Activated naive CD4-positive, alpha-beta T cell treated with Interleukin-2 at 50 U/mL for 16 hours (primary cell): ENCODE results near the gene PXT1.

Experiments used
- DNase-seq: peaks from one replicate; pipeline ENCODE4 v3.0.0-alpha.2; 2020

PXT1 gene

GRCh38 chr6:36387440-36388303 lies 55.0 kb downstream of the PXT1 start, which contains the start of gene ETV7:
ETV7 (minus strand) TSS chr6:36387669; CDS start chr6:36387541, 128 bp downstream.
- peak; percentile 61 for DNase-seq

DNA sequence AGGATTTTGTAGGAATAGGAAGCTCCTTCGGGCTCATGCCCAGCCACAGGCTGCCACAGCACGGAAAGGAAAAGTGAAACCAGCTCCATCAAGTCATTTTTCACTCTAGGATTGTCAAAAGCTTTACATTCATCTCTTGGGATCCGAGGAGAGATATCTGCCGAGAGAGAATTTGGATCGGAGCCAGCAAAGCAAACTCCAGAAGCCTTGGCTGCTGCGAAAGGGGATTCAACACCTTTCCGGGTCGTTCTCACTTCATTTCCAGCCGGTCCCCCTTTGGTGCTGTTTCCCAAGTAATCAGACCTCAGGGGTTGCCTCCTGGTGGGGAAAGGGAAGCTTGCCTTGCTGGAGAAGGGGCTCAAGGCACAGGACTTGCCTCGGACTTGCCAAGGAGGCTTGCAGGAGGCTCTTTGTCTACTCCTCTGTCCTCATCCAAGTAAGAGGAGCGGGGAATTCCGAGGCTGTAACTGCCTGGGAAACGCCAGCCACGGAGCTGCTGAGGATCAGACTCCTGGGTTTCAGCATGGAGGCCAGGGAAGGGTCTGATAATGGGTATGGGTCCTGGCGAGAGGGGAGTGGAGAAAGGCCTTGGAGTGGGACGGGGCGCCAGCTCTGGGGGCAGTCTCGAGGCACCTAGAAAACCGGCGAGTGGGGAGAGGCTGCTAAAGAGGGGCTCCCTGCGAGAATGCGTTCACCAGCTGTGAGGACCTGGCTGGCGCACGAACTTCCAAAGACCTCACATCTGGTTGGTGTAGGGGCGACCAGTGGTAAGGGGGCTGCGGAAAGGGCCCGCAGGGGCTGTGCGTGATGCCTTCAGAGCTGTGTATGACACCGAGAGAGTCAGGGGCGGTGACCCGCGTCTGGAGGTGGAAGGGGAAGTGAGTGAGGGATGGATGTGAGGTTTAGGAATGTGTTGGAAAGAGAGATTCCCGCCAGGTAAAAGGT lies 55.9 kb downstream of the PXT1 start:
- peak; percentile 28 for DNase-seq

GRCh38 chr6:36384095-36384494 lies 58.6 kb downstream of the PXT1 start:
- DNase-seq = no peak

DNA sequence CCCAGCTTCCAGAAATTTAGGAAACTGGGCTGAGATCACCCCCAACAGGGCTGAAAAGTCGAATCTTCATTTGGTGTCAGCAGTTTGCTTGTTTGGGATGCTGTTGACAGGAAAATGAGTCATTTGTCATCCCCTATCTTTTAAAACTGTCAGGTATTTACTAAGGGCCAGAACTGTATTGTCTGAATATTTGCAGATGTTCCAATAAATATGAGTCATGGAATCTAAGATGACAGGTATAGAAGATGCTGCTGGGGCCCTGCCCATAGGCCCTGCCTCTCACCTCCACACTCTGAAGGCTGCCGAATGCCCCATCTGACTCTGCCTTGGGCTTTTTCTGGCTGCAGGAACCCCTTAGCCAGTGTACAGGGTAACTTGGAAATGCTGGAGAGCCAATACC lies 59.0 kb downstream of the PXT1 start:
- DNase-seq = peak; percentile 44

GRCh38 chr6:36382976-36383375 lies 59.7 kb downstream of the PXT1 start:
- DNase-seq = no peak

- DNase-seq = no peak
Observed at GRCh38 chr6:36381502-36382389, 60.9 kb downstream of the PXT1 start.

- DNase-seq = no peak
Observed at GRCh38 chr6:36380166-36380565, 62.5 kb downstream of the PXT1 start.

DNA sequence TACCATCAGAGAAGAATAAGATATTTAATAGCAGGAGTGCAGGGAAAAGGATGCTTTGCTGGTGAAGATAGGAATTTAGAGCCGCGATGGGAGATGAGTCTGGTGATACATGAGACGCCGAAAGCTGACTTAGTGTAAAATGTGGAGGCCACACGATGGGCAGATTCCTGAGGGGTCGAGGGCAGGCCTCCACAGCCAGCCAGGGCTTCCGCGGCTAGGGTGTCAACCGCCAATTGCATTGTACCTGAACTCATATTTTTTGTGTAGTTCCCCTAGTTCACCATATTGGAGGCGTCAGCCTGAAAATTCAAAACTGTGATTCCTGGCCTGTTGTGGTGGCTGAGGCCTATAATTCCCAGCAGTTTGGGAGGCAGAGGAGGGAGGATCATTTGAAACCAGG lies 63.7 kb downstream of the PXT1 start:
- no peak for DNase-seq

DNA sequence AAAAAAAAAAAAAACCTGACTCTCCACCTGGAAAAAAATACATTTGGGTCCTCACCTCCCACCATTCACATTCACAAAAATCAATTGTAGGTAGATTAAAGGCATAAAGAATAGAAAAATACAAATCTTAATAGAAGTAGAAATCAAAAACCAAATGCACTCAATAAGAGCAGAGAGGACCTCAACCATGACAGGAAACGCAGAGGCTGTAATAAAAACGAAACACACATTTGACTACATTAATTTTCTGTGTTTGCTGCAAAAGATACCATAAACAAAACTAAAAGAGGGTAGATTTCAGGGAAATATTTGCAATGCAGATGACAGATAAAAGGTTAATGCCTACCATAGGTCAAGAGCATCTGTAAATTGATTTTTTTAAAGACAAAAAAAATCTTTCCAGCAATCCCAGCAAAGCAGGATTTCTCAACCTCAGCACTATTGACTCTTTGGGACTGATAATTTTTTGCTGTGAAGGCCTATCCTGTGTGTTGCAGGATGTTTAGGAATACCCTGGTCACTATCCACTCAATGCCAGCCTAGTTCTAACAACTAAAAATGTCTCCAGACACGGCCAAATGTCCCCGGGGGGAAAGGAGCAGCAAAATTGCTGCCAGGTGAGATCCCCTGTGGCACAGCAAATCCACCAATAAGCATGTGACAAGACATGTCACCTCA lies 64.3 kb downstream of the PXT1 start:
- DNase-seq = no peak

DNA sequence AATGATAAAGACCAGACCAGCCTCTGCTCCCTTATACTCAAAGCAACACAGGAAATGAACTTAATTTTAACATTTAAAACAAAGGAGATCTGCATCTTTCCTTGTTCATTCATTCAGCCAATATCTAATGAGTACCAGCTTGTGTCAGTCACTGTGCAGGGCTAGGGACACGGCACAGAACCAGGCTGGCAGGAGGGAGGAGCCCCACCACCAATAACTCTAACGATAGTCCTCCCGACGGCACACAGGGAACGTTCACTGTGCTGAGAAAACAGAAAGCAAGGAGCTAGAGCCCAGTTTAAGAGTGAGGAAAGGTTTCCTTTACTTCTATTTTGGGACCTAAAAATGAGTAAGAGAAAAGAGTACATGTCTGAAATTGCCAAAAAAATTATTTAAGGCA lies 65.1 kb downstream of the PXT1 start:
- DNase-seq = no peak

GRCh38 chr6:36376742-36377141 lies 65.9 kb downstream of the PXT1 start:
- no peak for DNase-seq

- no peak for DNase-seq
Observed at GRCh38 chr6:36376183-36376582, 66.5 kb downstream of the PXT1 start.

DNA sequence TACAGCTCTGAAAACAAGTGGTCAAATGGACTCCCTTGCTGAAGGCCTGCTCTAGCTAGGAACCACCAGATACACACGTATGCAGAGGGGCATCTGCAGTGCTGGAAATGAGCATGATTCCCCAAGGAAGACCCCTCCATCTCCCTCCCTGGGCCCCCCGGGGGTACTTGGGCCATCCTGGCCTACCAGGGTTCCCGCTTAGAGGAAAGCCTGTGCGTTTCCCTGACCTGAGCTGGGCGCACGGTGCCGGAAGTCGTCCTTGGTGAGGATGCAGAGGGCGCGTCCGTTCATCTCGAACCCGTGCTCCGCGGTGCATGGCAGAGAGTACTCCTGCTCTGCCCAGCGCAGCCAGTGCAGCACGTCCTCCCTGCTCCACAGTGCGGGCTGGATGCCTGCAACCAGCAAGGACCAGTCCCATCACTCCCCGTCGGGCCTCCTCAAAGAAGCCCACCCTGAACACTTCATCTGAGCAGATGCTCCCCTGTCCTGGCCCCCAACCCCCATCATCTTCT lies 67.0 kb downstream of the PXT1 start:
- DNase-seq = no peak

GRCh38 chr6:36374972-36375371 lies 67.7 kb downstream of the PXT1 start:
- DNase-seq = no peak

GRCh38 chr6:36374194-36374593 lies 68.5 kb downstream of the PXT1 start:
- no peak for DNase-seq

DNA sequence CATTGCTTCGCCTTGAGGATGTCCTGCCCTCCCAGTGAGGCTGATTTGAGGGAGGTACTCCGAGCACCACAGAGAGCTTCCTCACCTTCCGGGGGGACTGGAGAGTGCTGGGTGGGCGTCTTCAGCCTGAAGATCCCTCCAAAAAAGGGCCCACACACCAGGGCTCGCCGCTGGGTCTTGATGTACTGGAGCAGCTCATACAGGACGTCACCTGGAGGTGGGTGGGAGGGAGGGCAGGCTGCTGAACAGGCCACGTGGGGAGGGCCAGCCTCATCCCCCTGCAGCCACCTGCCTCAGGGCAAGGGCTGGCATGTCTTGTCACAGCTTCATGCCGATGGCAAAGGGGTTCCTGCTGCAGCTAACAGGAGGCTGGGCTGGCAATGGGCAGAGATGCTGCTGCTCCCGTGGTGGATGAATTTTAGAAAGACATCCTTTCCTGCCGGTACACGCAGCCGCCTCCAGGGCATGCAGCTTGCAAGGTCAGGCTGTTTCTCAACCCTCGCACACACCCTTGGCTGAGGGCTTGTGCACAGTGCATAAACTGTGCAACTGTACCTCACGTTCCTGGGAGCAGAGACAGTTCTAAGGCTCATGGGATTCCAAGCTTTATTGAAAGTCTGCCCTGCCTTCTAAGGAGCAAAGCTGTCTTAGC lies 69.2 kb downstream of the PXT1 start:
- DNase-seq = no peak

- DNase-seq = no peak
Observed at GRCh38 chr6:36372088-36372487, 70.6 kb downstream of the PXT1 start.

DNA sequence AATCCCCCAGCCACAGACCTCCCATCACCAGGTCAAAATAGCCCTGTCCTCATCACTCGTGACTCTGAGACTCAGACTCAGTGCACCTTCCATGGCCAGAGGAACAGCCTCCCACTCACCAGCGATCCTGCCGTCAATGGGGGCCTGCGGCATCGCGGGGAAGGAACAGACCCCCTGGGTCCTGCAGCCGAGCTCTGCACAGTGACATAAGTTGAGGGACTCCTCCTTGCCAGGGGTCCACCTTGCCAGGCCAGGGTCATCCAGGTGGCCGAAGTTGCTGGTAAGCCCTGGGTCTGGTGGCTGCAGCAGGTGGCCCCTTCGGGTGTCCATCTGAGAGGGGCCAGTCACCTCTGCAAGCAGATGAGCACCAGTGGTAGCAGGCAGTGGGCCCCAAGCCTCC lies 71.4 kb downstream of the PXT1 start:
- DNase-seq = no peak

DNA sequence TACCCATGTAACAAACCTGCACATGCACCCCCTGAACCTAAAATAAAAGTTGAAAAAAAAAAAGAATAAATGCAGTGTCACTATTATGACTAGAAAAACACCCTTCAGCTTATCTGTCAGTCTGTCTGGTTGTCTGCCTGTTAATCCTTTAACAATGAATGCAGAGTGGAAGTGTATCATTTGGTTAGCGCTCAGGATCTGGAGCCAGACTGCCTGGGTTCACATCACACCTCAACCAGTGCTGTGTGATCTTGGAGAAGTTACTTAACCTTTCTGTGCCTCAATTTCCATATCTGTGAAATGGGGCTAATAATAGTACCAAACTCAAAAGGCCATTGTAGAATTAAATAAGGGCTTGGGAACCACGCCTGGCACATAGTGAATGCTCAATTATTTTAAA lies 72.0 kb downstream of the PXT1 start:
- DNase-seq = no peak

GRCh38 chr6:36368921-36369865 lies 73.5 kb downstream of the PXT1 start:
- no peak for DNase-seq
